GM23338 (cell line): ENCODE results near the gene SLC25A41. TPM values are rescaled to one million over a fixed set of nuclear protein-coding genes. Genes with fewer than 3 reads are reported as not detected.

Source experiments
- ATAC-seq: fragments of 200-7000 bp; cut with Tn5 transposase; 3 replicates; pipeline ENCODE4 v1.9.1; 2020
- DNase-seq: peaks from one replicate; pipeline ENCODE4 v3.0.0-alpha.2; 2015; ENCODE audit warnings: low spot score
- H2AFZ ChIP-seq: fragments of 200-600 bp; sonication (generic); 2 replicates; pipeline ENCODE4 v1.8.0; 2016; ENCODE audit warnings: antibody characterized with exemption, mild to moderate bottlenecking, moderate library complexity
- H3F3A ChIP-seq: fragments of 200-600 bp; sonication (generic); replicated peaks from 2 replicates; pipeline ENCODE4 v1.8.0; 2017; ENCODE audit warnings: antibody characterized with exemption, mixed run types, low read depth
- H3K27ac ChIP-seq: fragments of 200-600 bp; sonication (generic); 2 replicates; pipeline ENCODE4 v1.6.1; 2016; ENCODE audit warnings: low read depth
- H3K27me3 ChIP-seq: fragments of 200-600 bp; sonication (generic); 2 replicates; pipeline ENCODE4 v1.8.0; 2016; ENCODE audit warnings: mild to moderate bottlenecking, mixed run types, moderate library complexity; ENCODE audit not compliant: insufficient read depth
- H3K36me3 ChIP-seq: fragments of 200-600 bp; sonication (generic); 2 replicates; pipeline ENCODE4 v1.8.0; 2016; ENCODE audit warnings: mild to moderate bottlenecking; ENCODE audit not compliant: insufficient read depth
- H3K4me1 ChIP-seq: fragments of 200-600 bp; sonication (generic); 2 replicates; pipeline ENCODE4 v1.8.0; 2016; ENCODE audit warnings: mild to moderate bottlenecking, moderate library complexity; ENCODE audit not compliant: insufficient read depth
- H3K4me2 ChIP-seq: fragments of 200-600 bp; sonication (generic); 2 replicates; pipeline ENCODE4 v1.7.1; 2017; ENCODE audit warnings: mixed run types
- H3K4me3 ChIP-seq: fragments of 200-600 bp; sonication (generic); 2 replicates; pipeline ENCODE4 v1.6.1; 2016; ENCODE audit warnings: mixed run types
- H3K79me2 ChIP-seq: fragments of 200-600 bp; sonication (generic); replicated peaks from 2 replicates; pipeline ENCODE4 v1.8.0; 2017; ENCODE audit warnings: mild to moderate bottlenecking; ENCODE audit not compliant: insufficient read depth
- H3K9me2 ChIP-seq: fragments of 200-600 bp; sonication (generic); 2 replicates; pipeline ENCODE4 v1.8.0; 2017; ENCODE audit not compliant: insufficient read depth
- H4K20me1 ChIP-seq: fragments of 200-600 bp; sonication (generic); replicated peaks from 2 replicates; pipeline ENCODE4 v1.8.0; 2017; ENCODE audit warnings: mild to moderate bottlenecking; ENCODE audit not compliant: insufficient read depth
- H3K27ac Mint-ChIP-seq: 2 replicates; pipeline ENCODE4 v1.8.0; 2020; ENCODE audit warnings: inconsistent platforms, mild to moderate bottlenecking, moderate library complexity, mixed read lengths
- H3K27me3 Mint-ChIP-seq: 3 replicates; pipeline ENCODE4 v1.8.0; 2022; ENCODE audit warnings: low read depth, mild to moderate bottlenecking, moderate library complexity, mixed read lengths, inconsistent platforms; ENCODE audit not compliant: insufficient read depth, poor library complexity
- H3K36me3 Mint-ChIP-seq: 3 replicates; pipeline ENCODE4 v1.8.0; 2021; ENCODE audit warnings: low read depth, mild to moderate bottlenecking, inconsistent platforms, moderate library complexity, mixed read lengths
- H3K4me1 Mint-ChIP-seq: 3 replicates; pipeline ENCODE4 v1.8.0; 2020; ENCODE audit warnings: mild to moderate bottlenecking, inconsistent platforms, mixed read lengths
- H3K4me3 Mint-ChIP-seq: 3 replicates; pipeline ENCODE4 v1.8.0; 2021; ENCODE audit warnings: moderate library complexity, mild to moderate bottlenecking, inconsistent platforms, mixed read lengths
- H3K9me3 Mint-ChIP-seq: 3 replicates; pipeline ENCODE4 v1.8.0; 2020; ENCODE audit warnings: moderate library complexity, mild to moderate bottlenecking, inconsistent platforms, mixed read lengths
- CREB1 ChIP-seq: fragments of 250-450 bp; sonication (Bioruptor Pico); IDR thresholded peaks from 2 replicates; pipeline ENCODE4 v1.5.0; 2020; ENCODE audit warnings: low read depth, mild to moderate bottlenecking, moderate library complexity
- EZH2 ChIP-seq: fragments of 200-600 bp; sonication (generic); IDR thresholded peaks from one replicate; pipeline ENCODE4 v1.8.0; 2017; ENCODE audit warnings: antibody characterized with exemption, mild to moderate bottlenecking, low read depth; ENCODE audit not compliant: unreplicated experiment
- NANOG ChIP-seq: IDR thresholded peaks from 2 replicates; pipeline ENCODE4 v1.6.1; 2016; ENCODE audit warnings: antibody characterized with exemption, borderline replicate concordance
- STAT1 ChIP-seq: IDR thresholded peaks from one replicate; pipeline ENCODE4 v1.6.1; 2016; ENCODE audit warnings: antibody characterized with exemption; ENCODE audit not compliant: unreplicated experiment
- ZNF114 ChIP-seq: fragments of 250-450 bp; sonication (Bioruptor Pico); IDR thresholded peaks from 2 replicates; pipeline ENCODE4 v1.5.0; 2020; ENCODE audit warnings: mild to moderate bottlenecking, moderate library complexity
- ZNF331 ChIP-seq: fragments of 250-450 bp; sonication (Bioruptor Pico); IDR thresholded peaks from 2 replicates; pipeline ENCODE4 v1.5.0; 2020; ENCODE audit warnings: low read depth, mild to moderate bottlenecking, moderate library complexity
- polyA plus RNA-seq: library from polyadenylated mRNA; unstranded; fragments of >200 nt; fragmentation: Nextera tagmentation; extraction: Ambion mirVana; gene quantifications from 2 replicates; pipeline ENCODE4 v1.2.1, GENCODE V29; 2016
- total RNA-seq: library from RNA; depleted of rRNA; stranded (reverse); fragments of >200 nt; shearing (Covaris generic); gene quantifications from 2 replicates; pipeline ENCODE4 v1.2.3, GENCODE V29; 2014
- TF ChIP-seq, protein P1 (sequence below): IDR thresholded peaks from 2 replicates; pipeline ENCODE4 v1.6.1; 2016; ENCODE audit warnings: antibody characterized with exemption
- TF ChIP-seq, protein P2 (sequence below): IDR thresholded peaks from one replicate; pipeline ENCODE4 v1.6.1; 2018; ENCODE audit warnings: antibody characterized with exemption; ENCODE audit not compliant: unreplicated experiment
- TF ChIP-seq, protein P3 (sequence below): fragments of 250-450 bp; sonication (Bioruptor Pico); IDR thresholded peaks from 2 replicates; pipeline ENCODE4 v1.5.0; 2020; ENCODE audit warnings: mild to moderate bottlenecking, moderate library complexity

SLC25A41 gene
- total and polyA plus RNA-seq, 2 experiments from 2014 or later, result 0.24 to 0.35 TPM

DNA sequence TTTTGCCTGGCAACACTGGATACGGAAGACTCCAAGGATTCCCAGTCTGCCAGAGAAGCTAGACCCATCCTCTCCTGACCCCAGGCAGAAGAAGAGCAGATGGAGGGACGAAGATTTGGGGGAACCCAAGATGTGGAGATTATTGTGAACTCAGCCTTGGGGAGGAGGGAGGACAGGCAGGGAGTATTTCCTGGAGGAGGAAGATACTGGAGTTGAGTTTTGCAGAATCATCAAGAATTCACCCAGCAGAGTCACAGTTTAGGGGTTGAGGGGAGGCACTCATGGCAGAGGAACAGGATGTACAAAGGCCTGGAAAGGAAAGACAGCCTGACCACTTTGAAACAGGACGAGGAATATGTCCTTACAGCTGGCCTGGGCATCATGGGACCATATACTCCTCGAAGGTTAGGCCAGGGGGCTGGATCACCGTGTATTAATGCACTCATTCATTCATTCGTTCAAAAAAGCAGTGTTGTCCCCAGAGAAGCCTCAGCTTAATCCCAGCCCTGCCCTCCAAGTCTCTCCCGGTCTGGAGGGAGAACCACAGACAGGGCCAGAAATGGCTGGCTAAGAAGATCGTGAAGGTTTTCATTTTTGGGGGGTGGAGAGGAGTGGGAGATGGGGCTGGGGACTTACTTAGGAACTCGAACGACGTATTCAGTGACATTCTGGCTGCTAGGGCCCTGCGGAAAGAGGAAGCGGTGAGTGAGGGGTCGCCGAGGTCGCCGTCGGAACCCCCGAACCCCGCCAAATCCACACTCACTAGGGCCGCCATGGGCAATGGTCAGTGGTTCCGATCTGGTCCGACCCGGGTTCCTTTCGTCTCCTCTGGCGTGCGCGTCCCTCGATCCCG lies 41.1 kb downstream of the SLC25A41 start:
- Mint-ChIP-seq H3K27ac (peak overlapping the region; percentile 99), H3K4me3 (peak overlapping the region; percentile 97), H3K27me3 (peaks cover 14% of the 10 kb centered on the region), H3K4me1 (peaks cover 18% of the 10 kb centered on the region), H3K9me3 (no peaks in the 10 kb centered on the region; the same call in 2 of the 3 replicates), H3K36me3 (peaks cover 25% of the 10 kb centered on the region)
- peaks cover 6% of the 10 kb centered on the region; the same call in 1 of the 2 replicates for H3F3A ChIP-seq
- peak overlapping the region; percentile 76 for H3K27ac ChIP-seq
- TF ChIP-seq CREB1 (CRISPR knock-in tag) (no peak), NANOG (no peak), EZH2 (no peak), ZNF114 (CRISPR knock-in tag) (no peak)
- TF ChIP-seq, protein P1, sequence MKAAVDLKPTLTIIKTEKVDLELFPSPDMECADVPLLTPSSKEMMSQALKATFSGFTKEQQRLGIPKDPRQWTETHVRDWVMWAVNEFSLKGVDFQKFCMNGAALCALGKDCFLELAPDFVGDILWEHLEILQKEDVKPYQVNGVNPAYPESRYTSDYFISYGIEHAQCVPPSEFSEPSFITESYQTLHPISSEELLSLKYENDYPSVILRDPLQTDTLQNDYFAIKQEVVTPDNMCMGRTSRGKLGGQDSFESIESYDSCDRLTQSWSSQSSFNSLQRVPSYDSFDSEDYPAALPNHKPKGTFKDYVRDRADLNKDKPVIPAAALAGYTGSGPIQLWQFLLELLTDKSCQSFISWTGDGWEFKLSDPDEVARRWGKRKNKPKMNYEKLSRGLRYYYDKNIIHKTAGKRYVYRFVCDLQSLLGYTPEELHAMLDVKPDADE, result no peak
- TF ChIP-seq, protein P2, sequence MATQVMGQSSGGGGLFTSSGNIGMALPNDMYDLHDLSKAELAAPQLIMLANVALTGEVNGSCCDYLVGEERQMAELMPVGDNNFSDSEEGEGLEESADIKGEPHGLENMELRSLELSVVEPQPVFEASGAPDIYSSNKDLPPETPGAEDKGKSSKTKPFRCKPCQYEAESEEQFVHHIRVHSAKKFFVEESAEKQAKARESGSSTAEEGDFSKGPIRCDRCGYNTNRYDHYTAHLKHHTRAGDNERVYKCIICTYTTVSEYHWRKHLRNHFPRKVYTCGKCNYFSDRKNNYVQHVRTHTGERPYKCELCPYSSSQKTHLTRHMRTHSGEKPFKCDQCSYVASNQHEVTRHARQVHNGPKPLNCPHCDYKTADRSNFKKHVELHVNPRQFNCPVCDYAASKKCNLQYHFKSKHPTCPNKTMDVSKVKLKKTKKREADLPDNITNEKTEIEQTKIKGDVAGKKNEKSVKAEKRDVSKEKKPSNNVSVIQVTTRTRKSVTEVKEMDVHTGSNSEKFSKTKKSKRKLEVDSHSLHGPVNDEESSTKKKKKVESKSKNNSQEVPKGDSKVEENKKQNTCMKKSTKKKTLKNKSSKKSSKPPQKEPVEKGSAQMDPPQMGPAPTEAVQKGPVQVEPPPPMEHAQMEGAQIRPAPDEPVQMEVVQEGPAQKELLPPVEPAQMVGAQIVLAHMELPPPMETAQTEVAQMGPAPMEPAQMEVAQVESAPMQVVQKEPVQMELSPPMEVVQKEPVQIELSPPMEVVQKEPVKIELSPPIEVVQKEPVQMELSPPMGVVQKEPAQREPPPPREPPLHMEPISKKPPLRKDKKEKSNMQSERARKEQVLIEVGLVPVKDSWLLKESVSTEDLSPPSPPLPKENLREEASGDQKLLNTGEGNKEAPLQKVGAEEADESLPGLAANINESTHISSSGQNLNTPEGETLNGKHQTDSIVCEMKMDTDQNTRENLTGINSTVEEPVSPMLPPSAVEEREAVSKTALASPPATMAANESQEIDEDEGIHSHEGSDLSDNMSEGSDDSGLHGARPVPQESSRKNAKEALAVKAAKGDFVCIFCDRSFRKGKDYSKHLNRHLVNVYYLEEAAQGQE, result no peak
- H3K27me3 ChIP-seq, result no peaks in the 10 kb centered on the region
- peak overlapping the region; percentile 99 for H3K4me2 ChIP-seq
- ATAC-seq (peak; percentile 8; the same call in 2 of the 3 replicates), DNase-seq (peak; percentile 20)
- peak overlapping the region; percentile 99 for H3K4me3 ChIP-seq
- peaks cover 7% of the 10 kb centered on the region; the same call in 1 of the 2 replicates for H3K4me1 ChIP-seq
- H3K79me2 ChIP-seq, result peaks cover 20% of the 10 kb centered on the region
- H4K20me1 ChIP-seq, result no peaks in the 10 kb centered on the region; the same call in 1 of the 2 replicates
- H2AFZ ChIP-seq, result peak overlapping the region; percentile 86
- peaks cover 6% of the 10 kb centered on the region; the same call in 1 of the 2 replicates for H3K36me3 ChIP-seq
- no peaks in the 10 kb centered on the region for H3K9me2 ChIP-seq

DNA sequence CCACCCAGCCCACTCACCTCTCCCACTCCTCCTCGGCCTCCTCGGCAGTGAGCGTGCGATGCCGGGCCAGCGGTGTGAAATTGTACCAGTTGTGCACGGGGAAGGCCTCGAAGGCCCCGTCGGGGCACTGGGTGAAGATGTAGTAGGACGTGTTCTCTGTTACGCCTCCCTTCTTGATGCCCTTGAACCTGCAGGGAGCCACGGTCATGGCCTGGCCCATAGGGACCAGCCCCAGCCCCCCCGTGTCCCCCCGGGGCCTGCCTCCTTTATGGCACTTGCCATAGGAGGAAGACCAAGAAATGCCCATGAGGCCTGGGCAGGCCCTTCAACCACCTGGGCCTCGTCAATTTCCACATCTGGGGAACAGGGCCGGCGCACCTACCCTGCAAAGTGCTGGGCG lies 46.2 kb downstream of the SLC25A41 start:
- no peak overlapping the region for H3K27ac ChIP-seq
- H3K9me2 ChIP-seq, result no peaks in the 10 kb centered on the region
- ATAC-seq, result no peak
- Mint-ChIP-seq H3K27me3 (peaks cover 10% of the 10 kb centered on the region), H3K9me3 (no peaks in the 10 kb centered on the region; the same call in 2 of the 3 replicates), H3K4me1 (peaks cover 7% of the 10 kb centered on the region), H3K27ac (no peak overlapping the region), H3K4me3 (no peak overlapping the region), H3K36me3 (peaks cover 65% of the 10 kb centered on the region)
- peaks cover 7% of the 10 kb centered on the region; the same call in 1 of the 2 replicates for H3K4me1 ChIP-seq
- 0 out of 2 replicates have a peak, but pooled peaks cover 2% of the 10 kb centered on the region for H3F3A ChIP-seq
- no peak for DNase-seq
- no peaks in the 10 kb centered on the region; the same call in none of the 2 replicates for H4K20me1 ChIP-seq
- H2AFZ ChIP-seq, result no peak overlapping the region
- no peak overlapping the region for H3K4me2 ChIP-seq
- peaks cover 16% of the 10 kb centered on the region for H3K79me2 ChIP-seq
- H3K4me3 ChIP-seq, result no peak overlapping the region
- no peaks in the 10 kb centered on the region for H3K27me3 ChIP-seq
- H3K36me3 ChIP-seq, result peaks cover 6% of the 10 kb centered on the region
- TF ChIP-seq ZNF331 (CRISPR knock-in tag) (no peak), STAT1 (no peak)
- TF ChIP-seq, protein P3, sequence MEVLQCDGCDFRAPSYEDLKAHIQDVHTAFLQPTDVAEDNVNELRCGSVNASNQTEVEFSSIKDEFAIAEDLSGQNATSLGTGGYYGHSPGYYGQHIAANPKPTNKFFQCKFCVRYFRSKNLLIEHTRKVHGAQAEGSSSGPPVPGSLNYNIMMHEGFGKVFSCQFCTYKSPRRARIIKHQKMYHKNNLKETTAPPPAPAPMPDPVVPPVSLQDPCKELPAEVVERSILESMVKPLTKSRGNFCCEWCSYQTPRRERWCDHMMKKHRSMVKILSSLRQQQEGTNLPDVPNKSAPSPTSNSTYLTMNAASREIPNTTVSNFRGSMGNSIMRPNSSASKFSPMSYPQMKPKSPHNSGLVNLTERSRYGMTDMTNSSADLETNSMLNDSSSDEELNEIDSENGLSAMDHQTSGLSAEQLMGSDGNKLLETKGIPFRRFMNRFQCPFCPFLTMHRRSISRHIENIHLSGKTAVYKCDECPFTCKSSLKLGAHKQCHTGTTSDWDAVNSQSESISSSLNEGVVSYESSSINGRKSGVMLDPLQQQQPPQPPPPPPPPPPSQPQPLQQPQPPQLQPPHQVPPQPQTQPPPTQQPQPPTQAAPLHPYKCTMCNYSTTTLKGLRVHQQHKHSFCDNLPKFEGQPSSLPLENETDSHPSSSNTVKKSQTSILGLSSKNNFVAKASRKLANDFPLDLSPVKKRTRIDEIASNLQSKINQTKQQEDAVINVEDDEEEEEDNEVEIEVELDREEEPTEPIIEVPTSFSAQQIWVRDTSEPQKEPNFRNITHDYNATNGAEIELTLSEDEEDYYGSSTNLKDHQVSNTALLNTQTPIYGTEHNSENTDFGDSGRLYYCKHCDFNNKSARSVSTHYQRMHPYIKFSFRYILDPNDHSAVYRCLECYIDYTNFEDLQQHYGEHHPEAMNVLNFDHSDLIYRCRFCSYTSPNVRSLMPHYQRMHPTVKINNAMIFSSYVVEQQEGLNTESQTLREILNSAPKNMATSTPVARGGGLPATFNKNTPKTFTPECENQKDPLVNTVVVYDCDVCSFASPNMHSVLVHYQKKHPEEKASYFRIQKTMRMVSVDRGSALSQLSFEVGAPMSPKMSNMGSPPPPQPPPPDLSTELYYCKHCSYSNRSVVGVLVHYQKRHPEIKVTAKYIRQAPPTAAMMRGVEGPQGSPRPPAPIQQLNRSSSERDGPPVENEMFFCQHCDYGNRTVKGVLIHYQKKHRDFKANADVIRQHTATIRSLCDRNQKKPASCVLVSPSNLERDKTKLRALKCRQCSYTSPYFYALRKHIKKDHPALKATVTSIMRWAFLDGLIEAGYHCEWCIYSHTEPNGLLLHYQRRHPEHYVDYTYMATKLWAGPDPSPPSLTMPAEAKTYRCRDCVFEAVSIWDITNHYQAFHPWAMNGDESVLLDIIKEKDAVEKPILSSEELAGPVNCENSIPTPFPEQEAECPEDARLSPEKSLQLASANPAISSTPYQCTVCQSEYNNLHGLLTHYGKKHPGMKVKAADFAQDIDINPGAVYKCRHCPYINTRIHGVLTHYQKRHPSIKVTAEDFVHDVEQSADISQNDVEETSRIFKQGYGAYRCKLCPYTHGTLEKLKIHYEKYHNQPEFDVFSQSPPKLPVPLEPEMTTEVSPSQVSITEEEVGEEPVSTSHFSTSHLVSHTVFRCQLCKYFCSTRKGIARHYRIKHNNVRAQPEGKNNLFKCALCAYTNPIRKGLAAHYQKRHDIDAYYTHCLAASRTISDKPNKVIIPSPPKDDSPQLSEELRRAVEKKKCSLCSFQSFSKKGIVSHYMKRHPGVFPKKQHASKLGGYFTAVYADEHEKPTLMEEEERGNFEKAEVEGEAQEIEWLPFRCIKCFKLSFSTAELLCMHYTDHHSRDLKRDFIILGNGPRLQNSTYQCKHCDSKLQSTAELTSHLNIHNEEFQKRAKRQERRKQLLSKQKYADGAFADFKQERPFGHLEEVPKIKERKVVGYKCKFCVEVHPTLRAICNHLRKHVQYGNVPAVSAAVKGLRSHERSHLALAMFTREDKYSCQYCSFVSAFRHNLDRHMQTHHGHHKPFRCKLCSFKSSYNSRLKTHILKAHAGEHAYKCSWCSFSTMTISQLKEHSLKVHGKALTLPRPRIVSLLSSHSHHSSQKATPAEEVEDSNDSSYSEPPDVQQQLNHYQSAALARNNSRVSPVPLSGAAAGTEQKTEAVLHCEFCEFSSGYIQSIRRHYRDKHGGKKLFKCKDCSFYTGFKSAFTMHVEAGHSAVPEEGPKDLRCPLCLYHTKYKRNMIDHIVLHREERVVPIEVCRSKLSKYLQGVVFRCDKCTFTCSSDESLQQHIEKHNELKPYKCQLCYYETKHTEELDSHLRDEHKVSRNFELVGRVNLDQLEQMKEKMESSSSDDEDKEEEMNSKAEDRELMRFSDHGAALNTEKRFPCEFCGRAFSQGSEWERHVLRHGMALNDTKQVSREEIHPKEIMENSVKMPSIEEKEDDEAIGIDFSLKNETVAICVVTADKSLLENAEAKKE (CRISPR knock-in tag), result no peak
